ENCODE results near the gene PUSL1.

The PUSL1 gene

GRCh38 chr1:1325288-1326074, 17.1 kb downstream of the PUSL1 start:
- no peak for TF ChIP-seq CTCF (conservative IDR thresholded peaks at IDR 0.05)
- H3K27ac ChIP-seq: peak overlapping the region; percentile 97

- peak overlapping the region; percentile 97 for H3K27ac ChIP-seq
Measured at GRCh38 chr1:1326075-1326605, 17.7 kb downstream of the PUSL1 start.

GRCh38 chr1:1327291-1327690, 18.9 kb downstream of the PUSL1 start:
- no peak for TF ChIP-seq CTCF (conservative IDR thresholded peaks at IDR 0.05)

More at GRCh38 chr1:1326075-1326605, 17.7 kb downstream of the PUSL1 start:
- TF ChIP-seq CTCF (conservative IDR thresholded peaks at IDR 0.05): no peak

GRCh38 chr1:1328254-1328653, 19.9 kb downstream of the PUSL1 start:
- no peak for TF ChIP-seq CTCF (conservative IDR thresholded peaks at IDR 0.05)
- H3K27ac ChIP-seq: peak overlapping the region; percentile 9; the same call in 1 of the 2 replicates

More at GRCh38 chr1:1327291-1327690, 18.9 kb downstream of the PUSL1 start:
- H3K27ac ChIP-seq: peak overlapping the region; percentile 97; the same call in 1 of the 2 replicates

- TF ChIP-seq CTCF (conservative IDR thresholded peaks at IDR 0.05): no peak
- H3K27ac ChIP-seq: no peak overlapping the region
Measured at GRCh38 chr1:1329304-1330210, 21.2 kb downstream of the PUSL1 start.

GRCh38 chr1:1330366-1331067, 22.1 kb downstream of the PUSL1 start:
- no peak for TF ChIP-seq CTCF (conservative IDR thresholded peaks at IDR 0.05)
- no peak overlapping the region for H3K27ac ChIP-seq
